VCaP (cell line): ENCODE measurements around the gene IER5L.
"Not testable (repeated sequence)": the region's sequence is repeated elsewhere in the genome, so short reads cannot be mapped to it uniquely, and the experiment has no call there.

Source experiments
- H3K27ac ChIP-seq: fragments of 450-650 bp; 2 replicates; pipeline ENCODE4 v1.5.1; 2017
- CTCF ChIP-seq: fragments of 450-650 bp; conservative IDR thresholded peaks from 2 replicates; pipeline ENCODE4 v1.5.1; 2017; ENCODE audit warnings: mild to moderate bottlenecking, moderate library complexity

IER5L gene

GRCh38 chr9:129136446-129137035 lies 41.5 kb downstream of the IER5L start:
- TF ChIP-seq CTCF: no peak

GRCh38 chr9:129135476-129135875 lies 42.6 kb downstream of the IER5L start:
- no peak for TF ChIP-seq CTCF
- H3K27ac ChIP-seq: no peak overlapping the region

More at GRCh38 chr9:129136446-129137035, 41.5 kb downstream of the IER5L start:
- no peak overlapping the region; the same call in 1 of the 2 replicates for H3K27ac ChIP-seq

GRCh38 chr9:129133082-129133481 lies 45.0 kb downstream of the IER5L start:
- TF ChIP-seq CTCF: no peak
- no peak overlapping the region for H3K27ac ChIP-seq

- TF ChIP-seq CTCF: peak; percentile 99
These were observed 46.5 kb downstream of the IER5L start for GRCh38 chr9:129131300-129132145.

GRCh38 chr9:129130791-129131190 lies 47.3 kb downstream of the IER5L start:
- no peak overlapping the region for H3K27ac ChIP-seq
- TF ChIP-seq CTCF: no peak

More at GRCh38 chr9:129131300-129132145, 46.5 kb downstream of the IER5L start:
- 0 out of 2 replicates have a peak overlapping the region, but pooled peaks have one; percentile 14 for H3K27ac ChIP-seq

- not testable (repeated sequence) for H3K27ac ChIP-seq
These were observed 47.8 kb downstream of the IER5L start for GRCh38 chr9:129130271-129130670.

- no peak overlapping the region for H3K27ac ChIP-seq
- no peak for TF ChIP-seq CTCF
These were observed 49.4 kb downstream of the IER5L start for GRCh38 chr9:129128689-129129088.
